Measurements from ENCODE around the gene HAP1.

- TF ChIP-seq CTCF (conservative IDR thresholded peaks at IDR 0.05): no peak
- TF ChIP-seq ZFX (IDR thresholded peaks at IDR 0.05): no peak
These were observed 29.0 kb downstream of the HAP1 start for GRCh38 chr17:41705271-41705991.

Data from C4-2B (cell line).